ENCODE results near the gene METTL25B.
A peak's percentile ranks its signal among the peaks of the same experiment; 100 is the strongest.
"Not testable (repeated sequence)": the region's sequence is repeated elsewhere in the genome, so short reads cannot be mapped to it uniquely, and the experiment has no call there.

Gene METTL25B

DNA sequence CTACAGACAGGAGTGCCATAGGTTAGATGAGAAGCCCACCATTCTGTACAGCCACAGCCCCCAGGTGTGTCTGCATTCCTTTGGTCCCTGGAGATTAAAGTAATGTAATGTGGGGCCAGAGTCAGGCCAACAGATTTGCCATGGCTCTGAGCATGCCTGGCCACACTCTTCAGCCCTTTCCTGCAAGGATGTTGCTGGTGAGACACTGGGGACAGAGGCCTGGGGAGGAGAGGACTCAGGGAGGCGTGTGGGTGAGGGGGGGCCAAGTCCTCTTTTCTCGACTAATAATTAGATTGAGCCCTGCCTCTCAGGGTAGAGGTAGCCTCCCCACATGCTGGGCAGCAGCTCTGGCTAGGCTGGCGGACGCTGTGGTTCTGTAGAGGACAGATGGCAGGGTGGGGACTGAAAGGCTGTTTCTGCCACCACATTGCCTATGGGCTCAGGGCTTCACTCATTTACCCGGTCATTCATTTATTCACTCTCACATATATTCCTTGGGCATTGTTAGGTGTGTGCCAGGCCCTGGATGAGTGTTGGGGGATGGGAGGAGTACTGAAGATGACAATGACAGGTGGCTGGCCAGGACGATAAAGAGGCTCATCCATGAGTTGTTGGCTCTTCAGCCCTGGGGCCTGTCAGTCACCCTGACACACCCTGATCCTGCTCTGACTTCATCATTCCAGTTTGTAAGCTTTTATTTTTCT is 32.0 kb downstream of the METTL25B start:
- H3K27me3 ChIP-seq, result no peaks in the 10 kb centered on the region
- no peak overlapping the region for H3K4me3 ChIP-seq
- H3K4me1 ChIP-seq, result peaks cover 2 to 15% (median 7%) of the 10 kb centered on the region in 10 experiments; a peak in 18 of 20 replicates
- no peaks in the 10 kb centered on the region for H3K36me3 ChIP-seq
- no peak overlapping the region for H3K4me2 ChIP-seq
- H3K27ac ChIP-seq, result no peak overlapping the region
- H4K20me1 ChIP-seq, result no peaks in the 10 kb centered on the region
- peak overlapping the region in 3 of 11 experiments; percentile 9 to 19 (median 13); a peak in 1 of 22 replicates for H3K9ac ChIP-seq
- TF ChIP-seq Cebpa-rat (IDR thresholded peaks at IDR 0.05), result no peak
- H3K9me3 ChIP-seq (replicated peaks in 1 of 11), result no peaks in the 10 kb centered on the region

DNA sequence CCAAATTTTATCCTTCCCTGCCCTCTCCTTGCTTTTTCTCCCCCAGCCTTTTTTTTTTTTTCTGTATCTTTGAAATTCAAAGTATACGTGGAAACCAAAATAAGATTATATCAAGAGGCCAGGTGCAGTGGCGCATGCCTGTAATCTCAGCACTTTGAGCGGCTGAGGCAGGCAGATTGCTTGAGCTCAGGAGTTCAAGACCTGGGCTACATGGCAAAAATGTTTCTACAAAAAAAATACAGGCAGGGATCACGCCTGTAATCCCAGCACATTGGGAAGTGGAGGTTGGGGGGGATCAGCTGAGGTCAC is 32.5 kb downstream of the METTL25B start:
- Histone ChIP-seq H3K4me2 (no peak overlapping the region), H3K36me3 (no peaks in the 10 kb centered on the region), H3K9me3 (replicated peaks in 1 of 11) (no peaks in the 10 kb centered on the region), H3K4me1 (peaks cover 4 to 13% (median 5%) of the 10 kb centered on the region in 10 experiments), H3K9ac (no peak overlapping the region), H4K20me1 (no peaks in the 10 kb centered on the region), H3K27ac (no peak overlapping the region), H3K27me3 (no peaks in the 10 kb centered on the region), H3K4me3 (no peak overlapping the region)
- TF ChIP-seq Cebpa-rat (IDR thresholded peaks at IDR 0.05), result no peak

DNA sequence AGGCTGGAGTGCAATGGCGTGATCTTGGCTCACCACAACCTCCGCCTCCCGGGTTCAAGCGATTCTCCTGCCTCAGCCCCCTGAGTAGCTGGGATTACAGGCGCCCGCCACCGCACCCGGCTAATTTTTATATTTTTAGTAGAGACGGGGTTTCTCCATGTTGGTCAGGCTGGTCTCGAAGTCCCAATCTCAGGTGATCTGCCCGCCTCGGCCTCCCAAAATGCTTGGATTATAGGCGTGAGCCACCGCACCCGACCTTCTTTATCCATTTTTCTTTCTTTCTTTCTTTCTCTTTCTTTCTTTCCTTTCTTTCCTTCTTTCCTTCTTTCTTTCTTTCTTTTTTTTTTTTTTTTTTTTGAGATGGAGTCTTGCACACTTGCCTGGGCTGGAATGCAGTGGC is 36.9 kb downstream of the METTL25B start:
- not testable (repeated sequence) for H3K9me3 ChIP-seq (replicated peaks in 1 of 11); H3K27ac ChIP-seq; H3K27me3 ChIP-seq; H3K36me3 ChIP-seq; H3K4me3 ChIP-seq; H3K9ac ChIP-seq; H3K4me2 ChIP-seq
- Histone ChIP-seq H3K4me1 (peaks cover 28 to 36% (median 29%) of the 10 kb centered on the region in 10 experiments), H4K20me1 (peaks cover under 1 to 22% (median 15%) of the 10 kb centered on the region in 11 experiments; a peak in 11 of 22 replicates)

DNA sequence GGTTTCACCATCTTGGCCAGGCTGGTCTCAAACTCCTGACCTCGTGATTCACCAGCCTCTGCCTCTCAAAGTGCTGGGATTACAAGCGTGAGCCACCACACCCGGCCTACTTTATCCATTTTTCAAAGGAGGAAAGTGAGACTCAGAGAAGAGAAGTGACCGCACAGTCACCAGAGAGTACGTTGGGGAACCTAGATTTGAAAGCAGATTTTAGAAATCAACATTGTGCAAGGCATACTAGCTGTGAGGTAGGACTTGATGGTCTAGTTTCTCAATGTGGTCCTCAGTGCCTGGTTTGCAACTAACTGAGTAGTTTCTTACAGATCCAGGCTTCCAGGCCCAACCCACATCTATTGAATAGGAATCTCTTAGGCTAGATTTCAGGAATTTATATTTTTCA is 37.4 kb downstream of the METTL25B start:
- no peaks in the 10 kb centered on the region for H3K9me3 ChIP-seq (replicated peaks in 1 of 11)
- peaks cover 33 to 37% (median 35%) of the 10 kb centered on the region in 10 experiments for H3K4me1 ChIP-seq
- peak overlapping the region; percentile 87 to 98 (median 93) for H3K4me2 ChIP-seq
- peak overlapping the region in 9 of 11 experiments; percentile 75 to 98 (median 94); a peak in 14 of 22 replicates for H3K27ac ChIP-seq
- H4K20me1 ChIP-seq, result peaks cover 3 to 27% (median 20%) of the 10 kb centered on the region in 11 experiments; a peak in 14 of 22 replicates
- H3K36me3 ChIP-seq, result peaks cover 7 to 14% (median 11%) of the 10 kb centered on the region in 11 experiments
- no peaks in the 10 kb centered on the region for H3K27me3 ChIP-seq
- peak overlapping the region in 6 of 10 experiments; percentile 65 to 96 (median 81); a peak in 9 of 20 replicates for H3K4me3 ChIP-seq
- no peak for TF ChIP-seq Cebpa-rat (IDR thresholded peaks at IDR 0.05)
- peak overlapping the region; percentile 80 to 99 (median 95); a peak in 21 of 22 replicates for H3K9ac ChIP-seq

GRCh38 chr1:156766298-156767100 is 38.2 kb downstream of the METTL25B start:
- Histone ChIP-seq H3K4me1 (peaks cover 42 to 45% (median 43%) of the 10 kb centered on the region in 10 experiments), H4K20me1 (peaks cover 9 to 35% (median 28%) of the 10 kb centered on the region in 11 experiments; a peak in 18 of 22 replicates), H3K9ac (peak overlapping the region; percentile 80 to 99 (median 95)), H3K36me3 (peaks cover 16 to 23% (median 19%) of the 10 kb centered on the region in 11 experiments), H3K4me3 (peak overlapping the region; percentile 65 to 96 (median 84)), H3K4me2 (peak overlapping the region; percentile 87 to 98 (median 93)), H3K9me3 (replicated peaks in 1 of 11) (no peaks in the 10 kb centered on the region), H3K27ac (peak overlapping the region; percentile 50 to 98 (median 83)), H3K27me3 (no peaks in the 10 kb centered on the region)
- TF ChIP-seq Cebpa-rat (IDR thresholded peaks at IDR 0.05), result no peak

DNA sequence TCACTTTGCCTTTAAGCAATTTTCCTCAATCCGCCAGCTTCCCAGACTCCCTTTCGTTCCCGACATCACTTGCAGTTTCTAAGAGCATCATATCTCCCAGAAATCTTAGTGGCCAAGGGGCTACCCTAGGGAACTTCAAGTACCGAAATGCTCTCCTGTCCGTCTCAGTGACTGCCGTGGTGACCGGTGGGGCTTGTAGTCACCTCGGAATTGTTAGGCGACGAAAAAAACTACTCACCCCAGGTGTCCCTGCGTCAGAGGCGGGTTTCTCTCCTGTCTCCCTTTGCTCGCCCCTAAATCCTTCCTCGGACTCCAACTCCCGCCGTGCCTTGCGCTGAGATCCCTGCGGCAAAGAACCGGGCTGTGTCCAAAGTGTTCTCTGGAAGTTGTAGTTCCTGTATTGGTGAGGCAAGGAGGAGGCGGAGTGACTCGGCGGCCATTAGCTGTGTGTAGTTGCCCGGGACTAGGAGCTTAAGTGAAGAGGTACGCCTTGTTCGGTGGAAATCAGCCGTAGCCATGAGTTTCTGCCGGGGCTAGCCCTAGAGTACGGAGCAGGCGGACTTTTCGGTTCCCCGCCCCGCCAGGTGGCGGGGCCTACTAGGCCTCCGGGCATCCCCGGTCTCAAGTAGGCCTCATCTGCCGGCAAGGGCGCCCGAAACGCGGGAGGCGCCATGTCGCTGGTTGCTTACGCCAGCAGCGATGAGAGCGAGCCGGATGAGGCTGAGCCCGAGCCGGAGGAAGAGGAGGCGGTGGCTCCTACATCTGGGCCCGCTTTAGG is 39.0 kb downstream of the METTL25B start, which contains the start of gene PRCC:
PRCC (plus strand) TSS at position 435 of the 778 bp plus-strand sequence; CDS start at position 672, 237 bp downstream.
- peak within 1 kb of the TSS; percentile 83 to 96 (median 90) for H3K4me3 ChIP-seq
- peaks cover 13 to 43% (median 36%) of the 10 kb centered on the region in 11 experiments; a peak in 18 of 22 replicates for H4K20me1 ChIP-seq
- no peaks in the 10 kb centered on the region for H3K27me3 ChIP-seq
- H3K9me3 ChIP-seq (replicated peaks in 1 of 11), result no peaks in the 10 kb centered on the region
- H3K9ac ChIP-seq, result peak within 1 kb of the TSS; percentile 93 to 99 (median 98)
- no peak for TF ChIP-seq Cebpa-rat (IDR thresholded peaks at IDR 0.05)
- peak within 1 kb of the TSS; percentile 90 to 99 (median 97) for H3K27ac ChIP-seq
- H3K36me3 ChIP-seq, result peaks cover 24 to 31% (median 27%) of the 10 kb centered on the region in 11 experiments
- peaks cover 42 to 51% (median 45%) of the 10 kb centered on the region in 10 experiments for H3K4me1 ChIP-seq
- peak within 1 kb of the TSS; percentile 92 to 100 (median 96) for H3K4me2 ChIP-seq

DNA sequence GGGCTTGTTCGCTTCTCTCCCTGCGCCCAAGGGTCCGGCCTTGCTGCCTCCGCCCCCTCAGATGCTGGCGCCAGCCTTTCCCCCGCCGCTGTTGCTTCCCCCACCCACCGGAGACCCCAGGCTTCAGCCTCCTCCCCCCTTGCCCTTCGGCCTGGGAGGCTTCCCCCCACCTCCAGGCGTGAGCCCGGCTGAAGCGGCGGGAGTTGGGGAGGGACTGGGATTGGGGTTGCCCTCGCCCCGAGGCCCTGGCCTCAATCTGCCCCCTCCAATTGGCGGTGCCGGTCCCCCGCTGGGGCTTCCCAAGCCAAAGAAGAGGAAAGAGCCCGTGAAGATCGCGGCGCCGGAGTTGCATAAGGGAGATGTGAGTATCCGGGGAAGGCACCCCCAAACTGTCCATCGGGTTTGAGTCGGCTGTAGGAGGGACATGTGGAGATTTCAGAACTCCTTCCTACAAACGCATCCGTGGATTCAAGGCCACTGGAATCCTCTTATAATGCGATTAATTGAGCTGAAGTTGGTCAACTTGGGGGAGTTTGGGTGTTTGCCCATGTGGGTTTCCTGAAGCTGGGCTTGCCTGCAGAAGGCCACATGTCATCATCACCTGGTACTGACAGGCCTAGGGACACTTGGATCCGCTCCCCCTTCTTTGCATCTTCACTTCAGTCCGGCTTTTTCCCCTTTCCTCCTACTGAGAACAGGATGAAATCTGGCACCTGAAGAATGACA is 39.8 kb downstream of the METTL25B start:
- Histone ChIP-seq H3K9ac (peak overlapping the region; percentile 93 to 99 (median 98)), H3K27me3 (no peaks in the 10 kb centered on the region), H3K9me3 (replicated peaks in 1 of 11) (no peaks in the 10 kb centered on the region), H3K36me3 (peaks cover 24 to 38% (median 34%) of the 10 kb centered on the region in 11 experiments), H3K4me2 (peak overlapping the region; percentile 78 to 100 (median 94)), H4K20me1 (peaks cover 20 to 51% (median 44%) of the 10 kb centered on the region in 11 experiments; a peak in 20 of 22 replicates), H3K27ac (peak overlapping the region; percentile 90 to 99 (median 97)), H3K4me3 (peak overlapping the region; percentile 83 to 96 (median 90)), H3K4me1 (peaks cover 43 to 59% (median 47%) of the 10 kb centered on the region in 10 experiments)
- no peak for TF ChIP-seq Cebpa-rat (IDR thresholded peaks at IDR 0.05)

Measured in BLaER1 treated with 17β-estradiol and CSF1 and Interleukin-3, amounts not matched to agents 10 nM and 100 nM (cell line).